ENCODE results near the gene SLC35E4. TPM values are rescaled to one million over a fixed set of nuclear protein-coding genes. Genes with fewer than 3 reads are reported as not detected.

Gene SLC35E4
- total RNA-seq, 1 donor from 2014 or later = 5.0 TPM

DNA sequence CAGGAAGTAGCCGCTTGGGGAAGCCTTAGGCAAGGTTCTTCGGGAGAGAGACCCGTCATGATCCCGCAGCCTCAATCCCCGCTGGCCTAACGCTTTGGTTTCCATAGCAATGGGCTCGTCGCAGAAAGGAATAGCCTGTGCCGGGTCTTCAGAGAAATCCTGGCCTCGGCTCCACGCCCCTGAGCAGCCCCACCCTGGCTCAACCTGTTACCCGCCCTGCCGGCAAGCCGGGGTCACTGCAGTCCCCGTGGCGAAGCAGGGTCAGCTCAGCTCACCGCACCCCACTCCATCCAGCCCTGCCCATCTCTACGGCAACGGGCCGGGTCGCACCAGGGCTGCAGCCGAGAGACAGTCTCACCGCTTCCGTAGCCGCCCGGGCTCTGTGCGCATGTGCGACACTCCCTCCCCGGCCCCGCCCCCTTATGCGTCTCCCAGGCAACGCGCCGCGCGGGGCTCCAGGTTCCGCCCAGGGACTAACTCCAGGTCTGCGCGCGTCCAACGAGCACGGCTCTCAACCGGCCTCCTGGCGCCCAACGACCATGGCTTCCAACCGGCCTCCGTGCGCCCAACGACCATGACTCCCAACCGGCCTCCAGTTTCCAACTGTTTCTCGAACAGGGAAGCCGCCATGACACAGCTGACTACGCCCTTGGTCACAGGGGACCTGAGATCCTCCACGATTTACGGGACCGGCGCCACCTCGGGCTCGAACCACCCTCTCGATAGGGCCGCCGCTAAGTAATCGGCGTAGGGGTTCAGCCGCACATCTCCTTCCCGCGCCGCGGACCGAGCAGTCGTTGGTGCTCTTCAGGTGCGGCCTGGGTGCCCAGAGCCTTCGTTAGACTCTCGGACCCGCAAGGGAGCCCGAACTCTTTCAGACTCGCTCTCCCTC, 32.2 kb downstream of the SLC35E4 start, which contains the start of gene DUSP18:
Gene DUSP18 (minus strand): TSS at position 382 of the 892 bp plus-strand sequence. CDS start 3,872 bp downstream, outside the sequence.
- Mint-ChIP-seq H3K27me3 (ENCODE audit: unreplicated experiment) (peaks cover 3% of the 10 kb centered on the region), H3K4me3 (ENCODE audit: unreplicated experiment) (peak within 1 kb of the TSS; percentile 88), H3K36me3 (ENCODE audit: unreplicated experiment) (no peaks in the 10 kb centered on the region), H3K4me1 (ENCODE audit: low read depth, unreplicated experiment) (peaks cover 12% of the 10 kb centered on the region), H3K9me3 (ENCODE audit: unreplicated experiment) (no peaks in the 10 kb centered on the region), H3K27ac (ENCODE audit: unreplicated experiment) (peak within 1 kb of the TSS; percentile 48)
- DNase-seq = peak; percentile 98
- peak; percentile 73 for TF ChIP-seq CTCF (IDR thresholded peaks at IDR 0.05; ENCODE audit: partially characterized antibody, unreplicated experiment)

- DNase-seq = no peak
- Mint-ChIP-seq H3K36me3 (ENCODE audit: unreplicated experiment) (no peaks in the 10 kb centered on the region), H3K27me3 (ENCODE audit: unreplicated experiment) (peaks cover 3% of the 10 kb centered on the region), H3K27ac (ENCODE audit: unreplicated experiment) (peak overlapping the region; percentile 48), H3K9me3 (ENCODE audit: unreplicated experiment) (no peaks in the 10 kb centered on the region), H3K4me1 (ENCODE audit: low read depth, unreplicated experiment) (peaks cover 12% of the 10 kb centered on the region), H3K4me3 (ENCODE audit: unreplicated experiment) (peak overlapping the region; percentile 88)
- TF ChIP-seq CTCF (IDR thresholded peaks at IDR 0.05; ENCODE audit: partially characterized antibody, unreplicated experiment) = no peak
These were observed 32.8 kb downstream of the SLC35E4 start for GRCh38 chr22:30668386-30668710.

- Mint-ChIP-seq H3K36me3 (ENCODE audit: unreplicated experiment) (no peaks in the 10 kb centered on the region), H3K27ac (ENCODE audit: unreplicated experiment) (no peak overlapping the region), H3K27me3 (ENCODE audit: unreplicated experiment) (peaks cover 5% of the 10 kb centered on the region), H3K9me3 (ENCODE audit: unreplicated experiment) (no peaks in the 10 kb centered on the region), H3K4me1 (ENCODE audit: low read depth, unreplicated experiment) (peaks cover 22% of the 10 kb centered on the region), H3K4me3 (ENCODE audit: unreplicated experiment) (no peak overlapping the region)
- no peak for TF ChIP-seq CTCF (IDR thresholded peaks at IDR 0.05; ENCODE audit: partially characterized antibody, unreplicated experiment)
- no peak for DNase-seq
These were observed 35.5 kb downstream of the SLC35E4 start for GRCh38 chr22:30671071-30671470.

- H3K36me3 Mint-ChIP-seq (ENCODE audit: unreplicated experiment) = no peaks in the 10 kb centered on the region
- no peak for DNase-seq
- H3K27ac Mint-ChIP-seq (ENCODE audit: unreplicated experiment) = no peak overlapping the region
- TF ChIP-seq CTCF (IDR thresholded peaks at IDR 0.05; ENCODE audit: partially characterized antibody, unreplicated experiment) = no peak
- no peak overlapping the region for H3K4me3 Mint-ChIP-seq (ENCODE audit: unreplicated experiment)
- peaks cover 29% of the 10 kb centered on the region for H3K4me1 Mint-ChIP-seq (ENCODE audit: low read depth, unreplicated experiment)
- H3K27me3 Mint-ChIP-seq (ENCODE audit: unreplicated experiment) = peaks cover 7% of the 10 kb centered on the region
- H3K9me3 Mint-ChIP-seq (ENCODE audit: unreplicated experiment) = no peaks in the 10 kb centered on the region
These were observed 37.6 kb downstream of the SLC35E4 start for GRCh38 chr22:30673136-30673535.

- Mint-ChIP-seq H3K9me3 (ENCODE audit: unreplicated experiment) (no peaks in the 10 kb centered on the region), H3K27me3 (ENCODE audit: unreplicated experiment) (peaks cover 5% of the 10 kb centered on the region), H3K36me3 (ENCODE audit: unreplicated experiment) (no peaks in the 10 kb centered on the region), H3K4me3 (ENCODE audit: unreplicated experiment) (no peak overlapping the region), H3K27ac (ENCODE audit: unreplicated experiment) (no peak overlapping the region), H3K4me1 (ENCODE audit: low read depth, unreplicated experiment) (peaks cover 28% of the 10 kb centered on the region)
- DNase-seq = no peak
- no peak for TF ChIP-seq CTCF (IDR thresholded peaks at IDR 0.05; ENCODE audit: partially characterized antibody, unreplicated experiment)
These were observed 38.9 kb downstream of the SLC35E4 start for GRCh38 chr22:30674482-30674881.
